Anterior cingulate cortex (tissue), 58 donors: ENCODE results near the gene CYCS.

ENCODE experiments used
- DNase-seq, 58 donors: peaks; one replicate each; lab custom pipeline; 2025; lab: John Stamatoyannopoulos, UW

Gene CYCS

DNA sequence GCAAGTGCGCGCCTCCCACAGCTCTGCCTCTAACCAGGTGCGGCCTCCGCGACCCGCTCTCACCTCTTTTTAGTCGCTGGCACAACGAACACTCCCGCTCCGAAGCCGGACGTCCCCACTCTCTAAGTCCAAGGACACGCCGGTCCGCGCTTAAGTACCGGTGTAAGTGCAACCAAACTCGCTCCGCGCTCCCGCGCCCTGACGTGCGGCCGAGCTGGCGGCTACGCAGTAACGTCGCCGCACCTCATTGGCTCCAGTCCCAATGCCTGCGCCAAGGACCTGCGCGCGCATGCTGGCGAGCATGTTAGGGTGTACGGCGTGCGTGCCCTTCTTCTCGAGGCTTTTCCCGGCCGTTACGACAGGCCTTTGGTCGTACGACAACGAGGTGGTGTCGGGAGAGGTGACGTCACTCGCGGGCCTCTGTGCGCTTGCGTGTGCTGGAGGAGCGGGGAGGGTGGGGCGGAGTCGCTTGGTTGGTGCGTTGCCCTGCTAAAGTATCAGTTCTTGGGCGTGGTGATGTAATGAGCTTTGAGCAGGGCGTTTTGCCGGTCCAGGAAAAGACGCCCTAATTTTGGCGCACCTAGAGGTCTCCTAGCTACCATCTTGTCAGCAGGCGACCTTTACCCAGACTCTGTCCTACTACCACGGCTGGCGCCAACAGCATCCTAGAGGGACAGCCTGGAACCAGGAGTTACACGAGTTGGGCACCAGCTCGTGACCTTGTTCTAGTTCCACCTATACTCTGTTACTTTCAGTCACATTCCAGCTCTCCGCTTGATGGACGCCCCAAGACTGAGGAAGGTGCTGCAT is at the start of gene CYCS:
TSS of gene CYCS (minus strand) at position 124 of the 810 bp plus-strand sequence. CDS start 1,141 bp downstream, outside the sequence.
- peak; percentile 92 to 100 (median 99) for DNase-seq

DNA sequence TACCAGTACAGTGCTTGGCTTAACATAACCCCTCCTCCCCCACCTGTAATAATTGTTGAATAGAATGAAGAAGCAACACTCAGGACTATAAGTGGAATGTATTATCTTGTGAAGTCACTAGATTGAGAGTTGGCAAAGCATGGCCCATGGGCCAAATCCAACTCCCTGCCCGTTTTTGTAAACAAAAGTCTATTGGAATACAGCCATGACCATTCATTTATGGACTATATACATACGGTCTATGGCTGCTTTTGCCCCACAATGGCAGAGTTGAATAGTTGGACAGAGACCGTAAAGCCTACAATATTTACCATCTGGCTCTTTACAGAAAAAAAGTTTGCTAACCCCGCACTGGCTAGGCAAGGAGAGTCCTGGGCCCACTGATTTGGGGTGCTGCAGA is 48.1 kb upstream of the CYCS start:
- DNase-seq: no peak

DNA sequence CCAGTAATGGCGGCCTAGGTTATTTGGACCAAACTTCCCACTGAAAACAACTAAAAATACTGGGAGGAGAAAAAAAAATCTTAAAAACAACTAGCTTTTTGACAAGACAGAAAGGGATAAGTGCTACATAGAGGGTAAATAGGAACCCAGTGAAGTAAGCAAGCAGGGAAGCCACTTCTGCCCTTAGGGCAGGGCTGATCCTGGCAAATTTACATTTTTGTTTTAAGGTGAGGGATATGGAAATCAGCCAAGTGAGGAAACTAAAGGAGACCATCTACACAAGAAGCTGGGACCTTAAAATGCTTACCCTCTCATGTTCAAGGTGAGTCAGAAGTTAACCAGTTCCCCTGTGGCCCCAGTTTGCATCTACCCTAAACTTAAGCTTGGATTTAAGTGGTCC is 46.5 kb upstream of the CYCS start:
- DNase-seq: no peak

DNA sequence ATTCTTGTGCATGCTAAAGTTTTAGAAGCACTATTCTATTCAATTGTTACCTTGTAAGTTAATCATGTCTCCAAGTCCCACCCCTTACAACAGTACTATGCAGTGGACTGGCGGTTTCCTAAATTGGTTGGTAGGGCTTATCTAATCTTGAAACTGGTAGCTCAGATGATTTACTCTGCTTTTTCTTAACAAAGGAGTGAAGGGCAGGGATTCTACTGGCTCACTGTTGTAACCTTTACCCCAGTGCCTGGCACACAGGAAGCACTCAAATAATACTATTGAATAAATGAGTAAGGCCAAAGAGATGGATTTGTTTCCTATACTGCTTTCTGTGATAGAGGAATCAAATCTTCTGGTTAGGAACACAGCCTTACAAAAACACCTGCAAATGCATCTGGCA is 46.0 kb upstream of the CYCS start:
- DNase-seq: no peak

DNA sequence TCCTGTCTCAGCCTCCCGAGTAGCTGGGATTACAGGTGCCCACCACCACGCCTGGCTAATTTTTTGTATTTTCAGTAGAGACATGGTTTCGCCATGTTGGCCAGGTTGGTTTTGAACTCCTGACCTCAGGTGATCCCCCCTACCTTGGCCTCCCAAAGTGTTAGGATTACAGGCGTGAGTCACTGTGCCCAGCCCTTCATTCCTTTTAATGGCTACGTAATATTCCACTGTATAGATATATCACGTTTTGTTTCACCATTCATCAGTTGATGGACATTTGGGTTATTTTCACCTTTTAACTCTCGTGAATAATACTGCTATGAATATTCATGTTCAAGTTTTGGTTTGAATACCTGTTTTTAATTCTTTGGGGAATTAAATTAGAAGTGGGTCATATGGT is 44.6 kb upstream of the CYCS start:
- no peak for DNase-seq

DNA sequence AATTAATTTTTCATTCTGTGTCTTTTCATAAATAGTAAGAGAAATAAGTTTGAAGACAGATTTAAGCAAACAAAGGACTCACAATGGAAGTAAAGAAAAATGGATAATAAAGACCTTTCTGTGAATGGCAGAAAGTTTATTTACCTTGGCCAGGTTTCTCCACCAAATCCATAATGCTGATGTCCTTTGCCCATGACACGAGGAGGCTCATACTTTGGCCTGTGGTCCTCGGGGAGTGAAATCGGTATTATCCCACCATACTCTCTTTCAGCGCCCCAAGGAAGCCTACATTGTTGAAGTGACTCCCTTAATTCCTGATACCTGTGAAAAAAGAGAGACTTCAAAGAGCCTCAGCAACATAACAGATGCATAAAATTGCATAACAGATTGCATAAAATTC is 43.1 kb upstream of the CYCS start:
- DNase-seq: no peak

DNA sequence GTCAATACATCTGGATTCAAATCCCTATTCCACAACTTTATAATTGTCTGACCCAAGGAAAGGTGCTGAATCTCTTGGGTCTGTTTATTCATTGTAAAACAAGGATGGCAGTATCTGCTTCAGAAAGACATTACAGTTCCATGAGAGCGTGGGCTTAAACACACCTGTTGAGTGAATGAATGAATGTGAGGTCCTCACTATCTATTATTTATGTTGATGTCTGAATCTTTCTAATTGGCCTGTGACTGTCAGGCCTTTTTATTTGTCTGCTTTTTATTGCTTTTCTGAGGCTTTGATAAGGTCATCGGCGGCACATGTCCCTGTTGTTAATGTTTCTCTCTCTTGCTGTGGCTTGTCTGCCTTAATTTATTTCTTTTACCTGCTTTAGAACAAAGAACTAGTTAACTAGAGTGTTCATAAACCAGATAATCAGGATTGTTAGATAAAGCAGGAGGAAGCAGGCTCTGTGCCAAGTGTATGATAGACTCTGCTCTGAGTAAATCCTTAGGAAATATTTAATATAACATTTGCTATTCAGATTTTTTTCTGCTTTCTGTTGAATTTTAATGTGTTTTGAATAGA is 42.3 kb upstream of the CYCS start:
- no peak for DNase-seq

DNA sequence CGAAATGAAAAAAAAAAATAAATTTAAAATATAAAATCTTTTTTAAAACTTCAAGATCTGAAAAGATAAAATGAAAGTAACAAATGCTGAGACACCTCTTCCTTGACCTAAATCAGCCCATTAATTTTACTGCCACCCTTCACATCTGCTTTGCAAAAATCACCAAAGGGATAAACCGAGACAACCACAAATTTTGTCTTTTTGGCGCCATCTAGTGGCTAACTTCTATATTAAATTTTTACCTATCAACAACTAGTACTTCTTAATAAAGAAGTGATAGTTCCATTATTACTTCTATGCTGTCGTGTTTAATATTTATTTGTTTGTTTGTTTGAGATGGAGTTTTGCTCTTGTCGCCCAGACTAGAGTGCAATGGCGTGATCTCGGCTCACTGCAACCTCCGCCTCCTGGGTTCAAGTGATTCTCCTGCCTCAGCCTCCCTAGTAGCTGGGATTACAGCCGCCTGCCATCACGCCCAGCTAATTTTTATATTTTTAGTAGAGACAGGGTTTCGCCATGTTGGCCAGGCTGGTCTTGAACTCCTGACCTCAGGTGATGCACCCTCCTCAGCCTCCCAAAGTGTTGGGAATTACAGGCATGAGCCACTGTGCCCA is 35.0 kb upstream of the CYCS start:
- DNase-seq: peak in 2 of 58 donors; percentile 11 to 24

DNA sequence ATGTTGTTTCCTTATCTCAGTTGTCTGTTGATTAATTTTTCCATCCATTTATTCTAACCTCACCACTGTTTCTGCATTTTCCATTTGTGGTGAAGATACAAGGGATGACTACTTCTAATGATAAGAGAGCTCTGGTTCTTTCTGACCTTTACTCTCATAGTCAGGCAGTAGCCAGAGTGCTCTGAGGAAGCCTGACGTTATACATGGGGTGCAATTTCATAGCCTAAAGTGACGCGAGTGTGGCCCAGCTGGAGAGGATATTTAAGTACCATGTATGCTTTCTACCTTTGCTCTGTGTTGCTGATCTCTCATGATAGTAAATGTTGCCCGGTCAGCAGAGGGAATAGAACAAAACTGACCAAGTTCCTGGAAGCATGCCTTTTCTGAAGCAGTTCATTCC is 33.9 kb upstream of the CYCS start:
- no peak for DNase-seq

DNA sequence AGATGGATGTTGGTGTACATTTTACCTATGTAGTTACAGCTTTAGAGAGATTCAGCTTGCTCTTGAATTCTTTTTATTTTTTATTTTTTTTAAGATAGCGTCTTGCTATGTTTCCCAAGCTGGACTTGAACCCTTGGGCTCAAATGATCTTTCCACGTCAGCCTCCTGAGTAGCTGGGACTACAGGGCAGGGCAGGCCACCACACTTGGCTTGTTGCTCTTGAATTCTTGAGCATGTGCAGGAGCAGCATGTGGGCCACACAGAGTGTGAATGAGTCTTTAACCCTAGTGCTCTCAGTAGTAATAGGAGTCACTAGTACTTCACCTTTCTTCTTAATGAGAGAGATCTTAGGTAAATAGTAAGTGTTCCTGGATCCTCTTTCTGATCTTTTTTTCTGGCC is 26.7 kb upstream of the CYCS start:
- DNase-seq: no peak

DNA sequence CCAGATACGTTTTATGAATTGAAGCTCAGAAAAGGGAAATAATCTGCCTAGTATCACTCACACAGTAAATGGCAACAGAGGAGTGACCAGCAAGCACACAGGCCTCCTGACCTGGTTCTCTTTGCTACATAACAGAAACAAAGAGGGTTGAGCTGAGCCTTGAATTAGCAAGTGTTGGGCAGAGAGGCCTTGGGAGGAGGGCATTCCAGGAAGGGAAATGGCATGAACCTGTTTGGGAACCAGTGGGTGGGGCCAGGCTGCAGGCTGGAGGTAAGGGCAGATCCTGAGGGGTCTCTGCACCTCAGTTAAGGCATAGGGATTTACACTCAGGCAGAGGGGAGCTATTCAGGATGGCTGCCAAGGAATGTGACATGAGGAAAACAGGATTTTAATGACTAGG is 24.8 kb upstream of the CYCS start:
- peak in 2 of 58 donors; percentile 1 to 35 for DNase-seq

DNA sequence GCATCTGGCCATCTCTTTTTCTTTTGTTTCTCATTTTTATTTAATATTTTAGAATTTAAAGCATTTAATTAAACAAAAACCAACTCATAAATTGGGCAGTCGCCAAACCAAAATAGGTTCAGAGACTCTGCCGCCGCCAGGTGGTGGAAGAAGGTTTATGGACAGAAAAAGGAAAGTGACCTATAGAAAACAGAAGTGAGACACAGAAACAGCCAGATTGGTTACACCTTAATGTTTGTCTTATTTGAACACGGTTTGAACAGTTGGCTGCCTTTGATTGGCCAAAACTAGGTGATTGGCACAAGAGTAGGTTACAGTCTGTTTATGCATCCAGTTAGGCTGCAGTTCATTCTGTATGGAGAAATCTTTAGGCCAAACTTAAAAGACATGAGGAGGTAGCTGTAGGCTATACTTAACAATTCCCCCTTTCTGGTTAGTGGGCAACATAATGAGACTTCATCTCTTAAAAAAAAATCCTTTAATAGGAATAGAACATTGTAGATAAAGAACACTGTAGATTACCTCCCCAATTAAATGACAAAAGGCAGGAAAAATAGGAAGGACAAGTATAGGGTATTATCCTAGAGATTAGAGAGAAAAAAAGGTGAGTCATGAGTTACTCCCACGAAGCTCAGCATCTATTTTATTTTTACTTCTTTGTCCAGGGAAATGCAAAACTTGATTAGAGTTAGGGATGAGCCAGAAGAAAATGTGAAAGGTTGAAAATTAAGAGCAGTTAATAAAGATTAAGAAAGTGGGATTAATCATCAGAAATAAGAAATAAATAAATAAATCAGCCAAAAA is 23.9 kb upstream of the CYCS start:
- no peak for DNase-seq

DNA sequence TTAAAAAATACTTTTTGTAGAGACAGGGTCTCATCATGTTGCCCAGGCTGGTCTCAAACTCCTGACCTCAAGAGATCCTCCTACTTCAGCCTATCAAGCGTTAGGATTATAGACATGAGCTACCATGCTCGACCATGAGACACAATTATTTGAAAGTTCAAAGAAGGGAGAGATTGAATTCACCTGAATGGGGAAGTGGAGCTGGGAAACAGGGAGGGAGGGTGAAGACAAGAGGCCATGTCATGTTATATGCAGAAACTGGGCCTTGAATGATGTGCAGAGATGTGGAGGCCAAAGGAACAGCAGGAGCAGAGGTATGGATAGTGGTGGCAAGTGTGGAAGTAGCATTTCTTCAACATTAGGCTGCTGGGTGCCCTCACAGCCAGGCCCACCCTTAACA is 18.7 kb upstream of the CYCS start:
- DNase-seq: no peak

DNA sequence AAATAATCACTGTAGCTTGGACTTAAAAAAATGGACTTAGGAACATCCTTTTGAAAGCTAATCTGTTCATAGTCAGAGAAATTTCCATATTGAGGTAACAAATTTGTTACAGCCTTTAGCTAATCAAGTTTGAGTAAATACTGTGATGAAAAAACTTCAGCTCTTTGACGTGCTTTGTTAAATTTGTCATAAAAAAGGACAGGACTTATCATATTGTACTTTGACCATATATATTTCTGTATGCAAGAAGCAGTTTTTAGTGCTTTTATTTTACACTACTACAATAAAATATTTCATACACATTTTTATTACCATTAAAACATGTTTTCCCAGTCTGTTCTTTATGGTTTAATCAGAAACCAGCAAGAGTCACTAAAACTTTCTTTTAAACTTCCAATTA is 14.5 kb upstream of the CYCS start:
- DNase-seq: no peak

DNA sequence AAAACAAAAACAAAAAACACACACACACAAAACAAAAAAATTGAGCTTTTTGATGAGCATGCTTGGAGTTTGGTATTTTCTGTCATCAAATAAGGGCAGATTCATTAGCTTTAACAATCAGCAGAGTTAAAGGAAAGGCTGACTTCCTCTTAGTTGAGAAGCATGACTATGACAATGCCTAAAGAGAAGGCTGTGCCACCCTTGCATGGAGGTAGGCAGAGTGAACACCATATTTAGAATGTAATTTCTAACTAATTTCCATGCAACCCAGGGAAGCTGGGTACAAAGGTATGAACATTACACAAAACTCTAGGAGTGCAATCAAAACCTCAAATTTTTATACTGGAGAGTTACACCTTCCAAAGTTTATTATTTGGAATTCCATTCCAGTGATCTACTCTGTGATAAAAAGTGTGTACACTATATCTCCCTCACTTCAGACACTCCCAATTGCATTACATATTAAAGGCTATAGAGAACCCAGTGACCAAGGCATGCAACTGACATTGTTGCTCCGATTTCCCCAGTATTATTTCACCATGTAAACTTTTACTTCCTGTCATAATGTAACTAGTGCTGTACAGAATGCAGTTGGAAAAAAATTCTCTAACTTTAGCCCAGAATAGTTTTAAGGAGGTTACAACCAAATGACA is 9.4 kb upstream of the CYCS start:
- DNase-seq: no peak

DNA sequence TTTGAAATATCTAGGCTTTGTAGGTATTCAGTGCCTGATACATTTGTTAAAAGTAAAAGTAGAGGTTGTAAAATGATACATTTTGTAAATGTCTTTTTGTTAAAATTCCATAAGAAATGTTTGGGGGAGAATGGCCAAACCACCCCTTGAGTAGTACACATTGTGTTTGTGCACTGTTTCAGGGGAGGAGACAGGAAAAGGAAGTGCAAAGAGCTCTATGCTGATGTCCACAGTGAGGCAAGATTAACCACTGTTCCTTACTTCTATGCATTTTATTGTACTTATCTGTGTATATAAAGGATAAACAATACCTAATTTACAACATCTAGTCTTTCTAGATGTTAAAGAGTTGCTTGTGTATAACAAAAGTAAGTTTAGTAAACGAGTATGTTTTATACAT is 7.4 kb upstream of the CYCS start:
- DNase-seq: no peak

DNA sequence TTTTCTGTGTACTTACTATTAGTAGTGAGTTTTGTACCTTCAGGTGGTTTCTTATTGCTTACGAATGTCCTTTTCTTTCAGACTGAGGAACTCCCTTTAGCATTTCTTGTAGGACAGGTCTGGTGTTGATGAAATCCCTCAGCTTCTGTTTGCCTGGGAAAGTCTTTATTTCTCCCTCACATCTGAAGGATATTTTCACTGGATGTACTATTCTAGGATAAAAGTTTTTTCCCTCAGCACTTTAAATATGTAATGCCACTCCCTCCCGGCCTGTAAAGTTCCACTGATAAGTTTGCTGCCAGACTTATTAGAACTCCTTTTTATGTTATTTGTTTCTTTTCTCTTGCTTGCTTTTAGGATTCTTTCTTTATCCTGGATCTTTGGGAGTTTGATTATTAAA is 1.7 kb upstream of the CYCS start:
- no peak for DNase-seq

DNA sequence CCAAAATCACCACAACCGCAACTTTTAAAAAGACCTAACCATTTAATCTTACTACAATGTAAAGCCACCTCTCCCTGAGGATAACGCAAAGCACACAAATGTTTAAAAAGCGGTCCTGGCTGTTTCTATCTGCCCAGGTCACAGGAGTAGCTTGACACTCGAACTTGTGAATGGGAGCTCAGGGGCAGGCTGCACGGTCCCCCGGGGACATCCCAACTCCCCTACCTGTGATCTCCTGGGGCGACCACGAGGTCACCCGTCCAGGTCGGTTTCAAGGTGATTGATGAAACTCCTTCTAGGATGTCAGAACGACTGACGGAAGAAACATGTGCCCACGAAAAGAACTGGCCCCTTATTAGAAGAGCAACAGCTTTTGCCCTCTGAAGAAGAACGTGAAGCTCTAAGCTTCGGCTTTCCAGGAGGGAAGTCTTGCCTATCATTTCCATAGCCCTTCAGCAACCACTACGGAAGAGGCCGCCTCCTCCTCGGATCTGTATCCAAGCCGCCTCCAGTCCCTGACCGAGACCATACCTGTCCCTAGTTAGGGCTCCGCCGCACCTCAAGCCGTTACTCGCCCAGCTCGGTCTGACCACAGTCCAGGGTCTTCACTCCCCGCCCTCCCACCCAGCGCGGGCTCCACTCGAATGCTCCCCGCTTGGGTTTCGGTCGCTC is 459 bp downstream of the CYCS start:
- peak in 8 of 58 donors; percentile 17 to 51 (median 35) for DNase-seq

DNA sequence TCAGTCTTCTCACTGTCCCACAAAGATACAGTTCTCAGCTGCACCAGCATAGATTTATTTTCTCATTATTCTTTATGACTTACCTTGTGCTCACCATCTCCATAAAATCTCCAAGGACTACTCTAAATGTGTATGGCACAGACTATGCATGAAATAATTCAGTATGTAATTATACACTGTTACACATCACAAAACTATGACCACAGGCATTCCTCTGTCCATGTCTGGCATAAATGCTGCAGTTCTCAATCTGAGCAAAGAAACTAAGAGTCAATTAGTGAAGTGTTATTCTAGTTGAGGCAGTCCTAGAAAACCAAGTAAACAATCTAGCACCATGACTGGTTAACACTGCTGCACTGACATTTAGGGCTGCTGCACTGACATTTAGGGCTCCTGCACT is 2.7 kb downstream of the CYCS start:
- no peak for DNase-seq

DNA sequence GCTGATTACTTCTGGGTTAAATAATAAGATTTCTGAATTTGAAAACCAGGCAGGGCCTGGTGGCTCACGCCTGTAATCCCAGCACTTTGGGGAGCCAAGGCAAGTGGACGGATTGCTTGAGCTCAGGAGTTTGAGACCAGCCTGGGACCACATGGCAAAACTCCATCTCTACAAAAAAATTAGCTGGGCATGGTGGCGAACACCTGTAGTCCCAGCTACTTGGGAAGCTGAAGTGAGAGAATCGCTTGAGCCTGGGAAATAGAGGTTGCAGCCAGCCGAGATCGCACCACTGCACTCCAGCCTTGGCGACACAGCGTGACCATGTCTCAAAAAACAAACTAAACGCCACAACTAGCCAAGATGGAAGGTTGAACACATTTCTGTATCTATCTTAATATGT is 3.5 kb downstream of the CYCS start:
- DNase-seq: no peak
